ENCODE data around the gene NHERF1. TPM values are rescaled to one million over a fixed set of nuclear protein-coding genes. Genes with fewer than 3 reads are reported as not detected.
A peak's percentile ranks its signal among the peaks of the same experiment; 100 is the strongest.

The NHERF1 gene
- total RNA-seq, 1 donor from 2014 or later = 142 TPM

DNA sequence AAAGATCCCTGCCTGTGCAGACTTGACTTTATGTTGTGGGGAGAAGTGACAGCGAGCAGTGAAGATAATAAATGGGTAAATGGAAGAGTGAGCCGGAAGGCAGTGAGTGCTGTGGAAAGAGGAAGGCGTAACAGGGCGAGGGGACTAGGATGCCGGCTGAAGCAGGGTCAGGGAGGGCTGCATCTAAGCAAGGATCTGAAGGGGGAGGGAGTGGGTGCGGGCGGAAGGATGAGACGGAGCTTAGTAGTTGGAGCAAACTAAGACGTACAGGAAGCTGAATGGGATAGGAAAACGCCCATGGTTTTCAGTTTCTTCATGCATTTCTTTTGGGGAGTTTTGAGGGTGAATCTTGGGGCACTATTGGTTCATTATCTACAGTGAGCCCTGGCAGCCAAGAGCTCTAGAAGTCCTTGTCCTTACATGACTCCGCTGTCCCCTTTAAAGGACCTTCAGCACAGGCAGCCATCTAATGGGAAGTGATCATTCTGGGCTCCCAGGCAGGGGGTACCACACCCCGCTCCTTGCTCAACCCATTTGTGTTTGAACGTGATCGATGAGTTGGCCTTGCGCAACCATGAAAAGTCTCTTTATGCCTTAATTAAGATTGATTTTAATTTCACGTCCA lies 38.1 kb downstream of the NHERF1 start:
- H3K4me1 Mint-ChIP-seq (ENCODE audit: low read depth) = peaks cover 55% of the 10 kb centered on the region
- H3K36me3 Mint-ChIP-seq (ENCODE audit: low read depth) = peaks cover 40% of the 10 kb centered on the region
- H3K27me3 Mint-ChIP-seq (ENCODE audit: insufficient read depth) = no peaks in the 10 kb centered on the region
- intact Hi-C loops (cut with micrococcal nuclease) = no loop called here
- H3K9me3 Mint-ChIP-seq = no peaks in the 10 kb centered on the region
- peak overlapping the region; percentile 5 for H3K4me3 Mint-ChIP-seq
- peak overlapping the region; percentile 23 for H3K27ac Mint-ChIP-seq
- no peak for DNase-seq (ENCODE audit: low spot score)

DNA sequence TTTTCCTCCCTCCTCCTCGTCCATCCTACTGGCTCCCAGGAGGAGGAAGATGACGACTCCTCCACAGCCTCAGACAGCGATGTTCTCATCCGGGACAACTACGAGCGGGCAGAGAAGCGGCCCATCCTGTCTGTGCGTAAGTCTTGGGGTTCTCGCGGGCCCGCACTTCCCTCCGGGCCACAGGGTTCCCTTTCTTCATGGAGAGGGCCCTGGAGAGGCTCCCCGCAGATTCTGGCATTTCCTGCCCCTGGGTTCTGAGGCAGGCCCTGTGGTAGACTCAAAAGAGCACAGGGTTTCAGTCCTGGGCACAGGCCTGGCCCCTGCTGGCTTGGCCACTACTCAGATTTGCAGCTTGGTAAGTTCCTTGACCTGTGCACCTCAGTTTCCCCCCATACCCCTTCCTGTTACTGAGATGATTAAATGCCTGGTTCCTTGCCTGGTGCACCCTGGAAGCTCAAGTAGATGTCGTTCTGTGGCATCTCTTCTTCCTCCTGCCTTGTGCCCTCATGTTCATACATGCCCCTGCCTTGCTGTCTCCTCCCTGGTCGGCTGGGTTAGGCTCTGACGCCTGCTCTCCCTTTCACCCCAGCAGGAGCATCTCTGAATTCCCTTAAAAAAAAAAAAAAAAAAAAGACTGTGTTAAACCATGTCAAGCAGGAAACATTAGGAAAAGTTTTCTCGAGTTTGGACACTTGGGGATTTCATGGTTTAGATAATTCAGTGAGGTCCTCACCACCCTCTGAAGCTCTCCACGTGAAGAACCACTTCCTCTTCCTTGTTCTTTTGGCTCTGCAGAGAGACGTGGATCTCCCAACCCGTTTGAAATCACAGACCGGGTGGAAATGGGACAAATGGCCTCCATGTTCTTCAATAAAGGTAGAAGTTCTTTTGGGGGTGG lies 42.0 kb downstream of the NHERF1 start:
- Mint-ChIP-seq H3K27me3 (ENCODE audit: insufficient read depth) (no peaks in the 10 kb centered on the region), H3K9me3 (no peaks in the 10 kb centered on the region), H3K4me1 (ENCODE audit: low read depth) (peaks cover 39% of the 10 kb centered on the region), H3K4me3 (no peak overlapping the region), H3K36me3 (ENCODE audit: low read depth) (peaks cover 42% of the 10 kb centered on the region), H3K27ac (peak overlapping the region; percentile 47)
- no peak for DNase-seq (ENCODE audit: low spot score)
- intact Hi-C loops (cut with micrococcal nuclease) = loop anchor here (1.0 to 2.0 kb wide), 7 partner anchors 10 to 170 kb away; partner anchors contain the start of genes FDXR, NAT9 and NHERF1

DNA sequence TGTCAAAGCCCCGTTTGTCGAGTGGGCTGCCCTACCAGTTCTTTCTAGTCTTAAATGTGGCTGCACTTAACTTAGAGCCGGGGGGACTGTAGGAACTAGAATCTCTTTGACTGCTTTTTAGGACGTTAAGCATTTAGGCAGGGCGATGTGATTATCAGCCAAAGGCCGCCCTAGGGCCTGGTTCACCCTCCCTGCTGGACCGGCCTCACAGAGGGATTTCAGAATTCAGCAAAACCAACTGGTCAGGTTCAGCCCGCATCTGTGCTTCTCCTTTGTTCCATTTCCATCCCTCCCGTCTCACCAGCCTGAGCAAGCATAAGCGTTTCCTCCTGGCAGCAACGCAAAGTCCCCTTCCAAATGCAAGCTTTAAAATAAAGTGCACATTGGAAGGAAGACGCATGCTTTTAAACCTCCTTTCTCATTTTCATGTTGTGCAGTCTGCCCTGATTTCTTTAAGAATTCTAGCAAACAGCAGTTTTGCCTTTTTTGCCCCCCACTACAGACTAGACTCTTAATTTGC lies 44.2 kb downstream of the NHERF1 start:
- intact Hi-C loops (cut with micrococcal nuclease) = no loop called here
- peaks cover 26% of the 10 kb centered on the region for H3K4me1 Mint-ChIP-seq (ENCODE audit: low read depth)
- no peak for DNase-seq (ENCODE audit: low spot score)
- no peaks in the 10 kb centered on the region for H3K9me3 Mint-ChIP-seq
- H3K27ac Mint-ChIP-seq = no peak overlapping the region
- H3K4me3 Mint-ChIP-seq = no peak overlapping the region
- peaks cover 46% of the 10 kb centered on the region for H3K36me3 Mint-ChIP-seq (ENCODE audit: low read depth)
- no peaks in the 10 kb centered on the region for H3K27me3 Mint-ChIP-seq (ENCODE audit: insufficient read depth)

DNA sequence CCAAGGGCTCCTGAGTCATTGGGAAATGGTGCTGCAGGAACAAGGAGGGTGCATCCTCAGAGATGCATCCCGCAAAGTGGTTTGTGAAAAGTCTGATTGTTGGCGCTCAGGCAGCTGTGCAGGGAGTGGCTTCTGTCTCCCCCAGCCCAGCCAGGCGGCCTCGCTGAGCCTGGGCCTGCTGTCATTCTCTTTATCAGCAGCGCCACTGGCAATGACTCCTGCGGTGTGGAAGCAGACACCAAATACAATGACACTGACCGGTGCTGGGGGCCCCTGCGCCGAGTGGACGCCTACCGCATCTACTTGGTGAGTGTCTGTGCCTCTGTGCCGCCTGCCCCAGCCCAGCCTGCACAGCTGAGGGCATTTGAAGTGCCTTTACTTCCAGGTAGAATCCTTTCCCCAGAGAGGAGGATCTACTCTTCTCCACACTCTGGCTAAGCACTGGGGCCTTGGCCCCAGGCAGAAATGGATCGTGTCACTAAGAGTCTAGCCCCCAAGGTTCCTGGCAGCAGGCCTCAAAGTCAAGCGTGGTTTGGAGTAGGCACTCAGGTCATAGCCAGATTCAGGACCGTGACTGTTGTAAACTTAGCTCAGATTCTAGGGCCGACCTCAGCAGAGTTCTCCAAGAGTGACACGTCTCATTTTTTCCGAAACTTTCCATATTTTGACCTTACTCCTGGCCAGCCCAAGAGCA lies 47.0 kb downstream of the NHERF1 start:
- H3K27me3 Mint-ChIP-seq (ENCODE audit: insufficient read depth) = no peaks in the 10 kb centered on the region
- intact Hi-C loops (cut with micrococcal nuclease) = no loop called here
- peaks cover 20% of the 10 kb centered on the region for H3K4me1 Mint-ChIP-seq (ENCODE audit: low read depth)
- H3K9me3 Mint-ChIP-seq = no peaks in the 10 kb centered on the region
- H3K27ac Mint-ChIP-seq = no peak overlapping the region
- no peak overlapping the region for H3K4me3 Mint-ChIP-seq
- peaks cover 45% of the 10 kb centered on the region for H3K36me3 Mint-ChIP-seq (ENCODE audit: low read depth)
- DNase-seq (ENCODE audit: low spot score) = no peak

DNA sequence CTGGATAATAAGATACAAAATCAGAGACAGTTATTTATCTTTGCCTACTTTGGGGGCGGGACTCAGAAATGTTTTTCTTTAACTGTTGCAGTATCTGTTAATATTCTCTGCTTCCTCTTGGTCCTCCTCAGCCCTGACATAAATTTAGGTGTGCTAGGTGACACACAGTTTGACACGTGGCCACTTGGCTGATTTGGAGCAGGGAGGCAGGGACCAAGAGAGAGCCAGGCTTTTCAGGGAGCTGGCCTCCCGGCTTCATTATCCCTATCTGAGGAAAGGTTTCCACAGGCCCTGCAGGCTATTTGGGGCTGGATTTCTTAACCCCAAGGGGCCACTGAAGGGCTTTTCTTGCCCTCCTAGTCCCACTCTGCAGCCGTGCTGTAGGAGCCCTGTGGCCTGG lies 47.8 kb downstream of the NHERF1 start:
- Mint-ChIP-seq H3K27ac (no peak overlapping the region), H3K36me3 (ENCODE audit: low read depth) (peaks cover 40% of the 10 kb centered on the region), H3K4me3 (no peak overlapping the region), H3K9me3 (no peaks in the 10 kb centered on the region), H3K4me1 (ENCODE audit: low read depth) (peaks cover 13% of the 10 kb centered on the region), H3K27me3 (ENCODE audit: insufficient read depth) (no peaks in the 10 kb centered on the region)
- DNase-seq (ENCODE audit: low spot score) = no peak
- intact Hi-C loops (cut with micrococcal nuclease) = no loop called here

DNA sequence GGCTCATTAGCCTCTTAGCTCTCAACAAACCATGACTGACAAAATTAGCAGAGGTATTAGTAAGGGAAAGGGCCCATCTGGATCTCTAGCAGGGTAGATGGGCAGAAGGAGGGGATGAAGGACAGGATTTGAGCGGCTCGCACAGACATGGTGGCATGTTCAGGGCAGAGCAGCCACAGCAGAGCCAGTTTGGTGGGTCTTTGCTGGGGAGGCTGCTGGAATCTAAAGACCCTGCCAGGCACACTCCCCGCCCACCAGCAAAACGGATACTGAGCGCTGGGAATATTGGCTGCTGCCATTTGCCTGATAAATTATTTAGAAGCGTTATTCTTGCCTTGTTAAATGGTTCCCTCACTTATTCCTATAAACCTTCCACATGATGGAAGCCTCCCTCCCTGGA lies 48.4 kb downstream of the NHERF1 start:
- DNase-seq (ENCODE audit: low spot score) = no peak
- H3K27ac Mint-ChIP-seq = no peak overlapping the region
- no peaks in the 10 kb centered on the region for H3K27me3 Mint-ChIP-seq (ENCODE audit: insufficient read depth)
- H3K4me1 Mint-ChIP-seq (ENCODE audit: low read depth) = peaks cover 7% of the 10 kb centered on the region
- H3K4me3 Mint-ChIP-seq = no peak overlapping the region
- H3K9me3 Mint-ChIP-seq = no peaks in the 10 kb centered on the region
- peaks cover 36% of the 10 kb centered on the region for H3K36me3 Mint-ChIP-seq (ENCODE audit: low read depth)
- intact Hi-C loops (cut with micrococcal nuclease) = no loop called here

DNA sequence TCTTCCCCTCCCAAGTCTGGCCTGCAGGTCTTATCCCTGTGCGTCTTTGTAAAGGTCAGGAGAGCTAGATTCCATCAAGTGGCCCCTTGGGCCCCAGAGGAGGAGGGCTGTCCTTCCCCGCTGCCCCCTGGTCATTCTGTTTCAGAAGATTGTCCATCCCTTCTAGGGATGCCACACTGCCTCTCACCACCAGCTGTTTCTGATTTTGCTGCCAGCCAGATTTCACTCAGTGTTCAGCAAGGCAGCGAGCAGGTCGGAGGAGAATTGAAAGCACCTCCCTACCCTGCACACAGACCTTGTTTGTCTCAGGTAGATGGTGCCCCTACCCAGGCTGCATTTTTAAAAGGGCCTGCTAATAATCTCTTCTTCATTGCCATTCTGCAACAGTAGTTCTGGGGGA lies 49.4 kb downstream of the NHERF1 start:
- Mint-ChIP-seq H3K36me3 (ENCODE audit: low read depth) (peaks cover 38% of the 10 kb centered on the region), H3K4me3 (no peak overlapping the region), H3K27me3 (ENCODE audit: insufficient read depth) (peaks cover 2% of the 10 kb centered on the region), H3K4me1 (ENCODE audit: low read depth) (peaks cover 4% of the 10 kb centered on the region), H3K27ac (no peak overlapping the region), H3K9me3 (no peaks in the 10 kb centered on the region)
- no peak for DNase-seq (ENCODE audit: low spot score)
- intact Hi-C loops (cut with micrococcal nuclease) = no loop called here

DNA sequence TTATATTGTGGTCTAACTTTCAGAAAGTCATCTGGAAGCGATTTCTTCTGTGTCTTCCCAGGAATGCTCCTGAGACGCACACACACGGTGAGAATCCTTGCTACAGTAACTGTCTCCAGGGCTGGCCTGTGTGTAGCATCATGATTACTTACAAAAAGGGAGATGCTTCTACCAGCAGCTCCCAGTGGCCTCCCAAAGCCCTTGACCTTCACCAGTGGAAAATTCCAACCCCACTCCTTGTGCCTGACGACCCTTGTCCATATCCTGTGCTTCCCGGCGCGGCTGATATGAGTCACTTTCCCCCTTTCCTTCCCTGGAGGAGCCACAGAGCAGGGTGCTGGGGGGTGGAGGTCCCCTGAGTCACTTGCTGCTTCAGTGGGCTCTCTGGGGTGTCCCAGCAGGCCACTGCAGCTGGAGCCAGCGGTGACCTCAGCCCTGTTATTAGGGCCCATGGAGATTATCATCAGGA lies 49.8 kb downstream of the NHERF1 start:
- intact Hi-C loops (cut with micrococcal nuclease) = no loop called here
- no peak overlapping the region for H3K4me3 Mint-ChIP-seq
- H3K27ac Mint-ChIP-seq = no peak overlapping the region
- H3K36me3 Mint-ChIP-seq (ENCODE audit: low read depth) = peaks cover 34% of the 10 kb centered on the region
- no peaks in the 10 kb centered on the region for H3K9me3 Mint-ChIP-seq
- peaks cover 2% of the 10 kb centered on the region for H3K27me3 Mint-ChIP-seq (ENCODE audit: insufficient read depth)
- no peaks in the 10 kb centered on the region for H3K4me1 Mint-ChIP-seq (ENCODE audit: low read depth)
- no peak for DNase-seq (ENCODE audit: low spot score)

DNA sequence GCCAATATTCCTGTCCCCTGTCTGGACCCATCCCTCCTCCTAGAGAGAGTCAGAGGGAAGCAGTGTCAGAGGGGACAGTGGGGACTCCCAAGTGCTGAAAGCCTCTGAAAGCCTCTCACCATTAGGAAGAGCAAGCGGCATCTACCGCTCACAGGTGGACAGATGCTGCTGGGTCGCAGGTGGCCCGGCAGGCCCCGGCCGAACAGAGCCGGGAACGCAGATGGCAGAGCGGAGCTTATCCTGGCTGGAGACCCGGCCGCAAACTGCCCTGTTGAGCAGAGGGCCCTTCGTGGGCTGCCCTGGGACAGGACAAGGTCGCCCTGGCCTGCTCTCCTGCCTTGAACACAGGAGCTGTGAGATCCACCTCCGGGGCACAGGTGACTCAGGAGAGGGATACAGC lies 50.7 kb downstream of the NHERF1 start:
- Mint-ChIP-seq H3K4me3 (no peak overlapping the region), H3K4me1 (ENCODE audit: low read depth) (no peaks in the 10 kb centered on the region)

DNA sequence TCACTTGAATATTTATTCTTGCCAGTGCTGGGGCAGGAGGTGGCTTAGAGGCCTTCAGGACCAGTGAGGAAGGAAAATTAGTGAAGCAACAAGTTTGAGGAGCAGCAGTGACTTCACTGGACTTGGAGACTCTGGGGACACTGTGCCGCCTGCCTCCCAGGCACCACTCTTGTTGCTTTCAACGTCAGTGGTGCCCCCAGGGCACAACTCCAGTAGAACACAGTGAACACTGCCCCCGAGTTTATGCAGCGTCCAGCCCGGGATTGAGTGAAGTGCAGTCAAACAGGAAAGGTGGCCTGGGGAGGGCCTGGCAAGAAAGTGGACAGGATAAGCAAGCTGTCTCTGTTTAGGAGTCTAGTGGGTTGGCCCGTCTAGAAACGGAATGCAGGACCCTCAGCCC lies 52.1 kb downstream of the NHERF1 start:
- Mint-ChIP-seq H3K36me3 (ENCODE audit: low read depth) (peaks cover 29% of the 10 kb centered on the region), H3K27ac (no peak overlapping the region), H3K4me1 (ENCODE audit: low read depth) (no peaks in the 10 kb centered on the region), H3K9me3 (no peaks in the 10 kb centered on the region), H3K4me3 (no peak overlapping the region), H3K27me3 (ENCODE audit: insufficient read depth) (peaks cover 2% of the 10 kb centered on the region)
- intact Hi-C loops (cut with micrococcal nuclease) = no loop called here
- no peak for DNase-seq (ENCODE audit: low spot score)

More for the DNA sequence above, 50.7 kb downstream of the NHERF1 start:
- intact Hi-C loops (cut with micrococcal nuclease) = no loop called here
- H3K36me3 Mint-ChIP-seq (ENCODE audit: low read depth) = peaks cover 36% of the 10 kb centered on the region
- no peak overlapping the region for H3K27ac Mint-ChIP-seq
- peaks cover 2% of the 10 kb centered on the region for H3K27me3 Mint-ChIP-seq (ENCODE audit: insufficient read depth)
- H3K9me3 Mint-ChIP-seq = no peaks in the 10 kb centered on the region
- no peak for DNase-seq (ENCODE audit: low spot score)

DNA sequence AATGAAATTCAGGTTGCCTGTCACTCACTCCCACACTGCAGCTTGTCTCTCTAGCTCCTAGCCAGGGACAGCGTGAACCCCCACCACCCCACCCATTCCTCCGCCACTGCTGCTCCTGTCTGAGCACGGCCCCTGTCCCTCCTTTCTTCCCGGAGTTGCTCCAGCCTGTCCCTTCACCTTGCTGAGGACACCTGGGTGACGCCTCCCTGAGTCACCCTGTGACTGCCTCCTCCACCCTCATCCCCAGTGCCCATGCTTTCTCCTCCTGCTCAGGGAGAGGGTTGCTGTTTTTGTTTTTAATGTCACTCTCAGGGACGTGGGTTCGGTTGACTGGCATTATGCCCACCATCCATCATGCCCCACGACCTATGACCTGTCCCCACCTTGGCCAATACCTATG lies 53.5 kb downstream of the NHERF1 start:
- intact Hi-C loops (cut with micrococcal nuclease) = no loop called here
- H3K4me1 Mint-ChIP-seq (ENCODE audit: low read depth) = no peaks in the 10 kb centered on the region

DNA sequence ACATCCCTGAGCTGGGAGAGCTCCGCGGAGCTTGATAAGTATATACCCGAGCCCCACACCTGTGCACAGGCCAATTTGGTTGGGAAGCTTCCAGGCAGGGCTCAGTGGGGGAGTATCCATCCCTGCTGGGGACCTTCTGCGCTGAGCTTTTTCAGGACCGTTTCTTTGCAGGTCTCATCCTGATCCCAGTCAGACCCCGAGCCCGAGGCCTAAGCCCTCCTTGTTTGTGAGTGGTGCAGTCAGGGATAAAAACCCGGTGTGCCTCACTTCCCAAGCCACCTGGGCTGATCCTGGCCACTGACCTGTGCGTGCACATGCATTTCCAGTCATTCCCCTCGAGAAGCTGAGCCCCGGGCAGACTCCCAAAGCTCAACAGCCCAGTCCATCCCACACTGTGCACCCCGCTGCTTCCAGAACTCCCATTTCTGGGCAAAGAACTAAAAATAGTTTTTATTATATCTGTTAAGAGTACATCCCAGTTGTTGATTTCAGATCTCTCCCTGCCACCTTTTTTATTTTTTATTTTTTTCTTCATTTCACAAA lies 55.0 kb downstream of the NHERF1 start:
- DNase-seq (ENCODE audit: low spot score) = no peak
- Mint-ChIP-seq H3K9me3 (no peaks in the 10 kb centered on the region), H3K27me3 (ENCODE audit: insufficient read depth) (peaks cover 2% of the 10 kb centered on the region), H3K27ac (no peak overlapping the region), H3K4me1 (ENCODE audit: low read depth) (no peaks in the 10 kb centered on the region), H3K4me3 (no peak overlapping the region), H3K36me3 (ENCODE audit: low read depth) (peaks cover 13% of the 10 kb centered on the region)
- intact Hi-C loops (cut with micrococcal nuclease) = no loop called here

More for the DNA sequence above, 53.5 kb downstream of the NHERF1 start:
- Mint-ChIP-seq H3K4me3 (no peak overlapping the region), H3K9me3 (no peaks in the 10 kb centered on the region), H3K36me3 (ENCODE audit: low read depth) (peaks cover 21% of the 10 kb centered on the region), H3K27ac (no peak overlapping the region), H3K27me3 (ENCODE audit: insufficient read depth) (peaks cover 2% of the 10 kb centered on the region)
- DNase-seq (ENCODE audit: low spot score) = no peak
